Measurements from ENCODE around the gene COG5.

The COG5 gene

DNA sequence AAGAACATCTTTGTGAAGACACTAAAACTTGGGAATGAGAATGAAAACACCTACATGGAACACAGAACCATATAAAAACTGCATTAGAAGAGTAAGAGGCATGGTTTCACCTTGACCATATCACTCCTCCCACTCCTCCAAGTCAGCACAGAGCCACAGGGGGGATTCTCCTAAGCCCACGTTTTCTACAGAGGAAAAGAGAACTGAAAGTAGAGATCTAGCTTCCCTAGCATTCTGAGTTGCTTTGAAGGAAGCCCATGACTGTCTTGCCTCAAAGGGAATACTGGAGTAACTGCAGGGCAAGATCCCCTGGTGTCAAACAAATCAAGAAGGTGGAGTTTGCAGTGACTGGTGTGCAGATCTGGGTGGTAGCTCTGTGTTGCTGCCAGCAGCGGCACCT is 351.0 kb downstream of the COG5 start:
- H3K27ac ChIP-seq (ENCODE audit: low read depth, low read length) = no peak overlapping the region
- H3K4me1 ChIP-seq (ENCODE audit: control insufficient read depth, insufficient read depth, low read length, unreplicated experiment) = no peaks in the 10 kb centered on the region
- H3K79me2 ChIP-seq (ENCODE audit: control insufficient read depth, insufficient read depth, low read length, unreplicated experiment) = no peaks in the 10 kb centered on the region
- H3K36me3 ChIP-seq (ENCODE audit: insufficient read depth, low read length) = no peaks in the 10 kb centered on the region
- H3K27me3 ChIP-seq (ENCODE audit: insufficient read depth, low read length) = no peaks in the 10 kb centered on the region
- no peak overlapping the region for H3K4me3 ChIP-seq (ENCODE audit: low read depth, low read length)
- H2AFZ ChIP-seq (ENCODE audit: low read length, unreplicated experiment) = no peak overlapping the region

DNA sequence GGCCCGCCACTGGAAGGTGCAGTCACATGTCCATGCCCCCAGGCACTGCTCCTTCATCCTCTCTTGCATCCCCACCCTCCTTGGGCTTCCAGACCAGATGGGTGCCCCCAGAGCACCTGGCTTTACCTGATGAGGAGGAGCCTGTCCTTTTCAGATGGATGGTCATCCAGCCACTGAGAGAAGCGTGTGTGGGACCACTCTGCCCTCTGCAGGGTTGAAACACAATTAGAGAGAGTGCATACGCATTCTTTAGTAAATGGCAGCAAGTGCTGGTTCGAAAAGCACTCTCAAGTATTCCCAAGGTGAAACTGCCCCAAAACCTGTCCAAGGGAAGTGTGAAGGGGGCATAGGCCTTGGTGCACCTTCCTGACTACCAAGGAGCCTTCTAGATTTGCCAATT is 353.3 kb downstream of the COG5 start:
- Histone ChIP-seq H3K4me1 (ENCODE audit: control insufficient read depth, insufficient read depth, low read length, unreplicated experiment) (no peaks in the 10 kb centered on the region), H3K27me3 (ENCODE audit: insufficient read depth, low read length) (no peaks in the 10 kb centered on the region), H3K27ac (ENCODE audit: low read depth, low read length) (no peak overlapping the region), H3K4me3 (ENCODE audit: low read depth, low read length) (no peak overlapping the region), H3K36me3 (ENCODE audit: insufficient read depth, low read length) (no peaks in the 10 kb centered on the region), H2AFZ (ENCODE audit: low read length, unreplicated experiment) (no peak overlapping the region), H3K79me2 (ENCODE audit: control insufficient read depth, insufficient read depth, low read length, unreplicated experiment) (no peaks in the 10 kb centered on the region)

DNA sequence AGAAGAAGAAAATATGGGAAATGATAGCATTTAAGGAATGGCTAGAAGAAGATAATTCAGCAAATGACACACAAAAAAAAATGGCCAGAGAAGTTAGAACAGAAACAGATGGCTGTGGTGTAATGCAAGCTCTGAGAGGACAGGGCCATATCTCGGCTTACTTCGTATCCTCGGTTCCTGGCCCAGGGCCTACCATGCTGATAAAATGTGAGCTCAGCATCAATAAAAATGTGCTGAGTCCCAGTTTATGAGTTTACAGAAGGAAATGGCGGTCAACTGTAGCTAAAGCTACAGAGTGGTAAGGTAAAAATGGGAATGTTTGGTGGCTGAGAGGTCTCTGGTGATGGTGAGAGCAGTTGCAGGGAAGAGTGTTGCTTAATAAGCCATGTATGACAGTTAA is 354.2 kb downstream of the COG5 start:
- no peak overlapping the region for H3K27ac ChIP-seq (ENCODE audit: low read depth, low read length)
- H3K27me3 ChIP-seq (ENCODE audit: insufficient read depth, low read length) = no peaks in the 10 kb centered on the region
- H2AFZ ChIP-seq (ENCODE audit: low read length, unreplicated experiment) = no peak overlapping the region
- H3K36me3 ChIP-seq (ENCODE audit: insufficient read depth, low read length) = no peaks in the 10 kb centered on the region
- no peak overlapping the region for H3K4me3 ChIP-seq (ENCODE audit: low read depth, low read length)
- no peaks in the 10 kb centered on the region for H3K79me2 ChIP-seq (ENCODE audit: control insufficient read depth, insufficient read depth, low read length, unreplicated experiment)
- H3K4me1 ChIP-seq (ENCODE audit: control insufficient read depth, insufficient read depth, low read length, unreplicated experiment) = no peaks in the 10 kb centered on the region

DNA sequence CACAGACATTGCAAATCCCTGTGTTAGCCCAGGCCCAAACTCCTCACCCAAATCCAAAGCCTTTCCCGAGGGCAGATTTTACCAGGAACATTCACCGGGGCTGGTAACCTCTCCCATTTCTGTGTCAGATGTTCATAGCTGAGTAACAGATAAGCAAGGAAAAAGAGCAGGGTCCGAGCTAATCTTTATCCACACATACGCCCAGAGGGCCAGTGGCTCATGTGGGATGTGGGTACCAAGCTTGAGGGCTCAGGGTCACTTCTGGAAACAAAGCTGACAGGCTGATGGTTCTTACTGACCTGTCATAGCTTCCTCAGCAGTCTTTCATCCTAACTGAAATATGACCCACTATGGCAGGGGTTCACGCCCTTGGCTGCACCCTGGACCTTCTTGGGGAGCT is 355.2 kb downstream of the COG5 start:
- no peaks in the 10 kb centered on the region for H3K4me1 ChIP-seq (ENCODE audit: control insufficient read depth, insufficient read depth, low read length, unreplicated experiment)
- no peak overlapping the region for H2AFZ ChIP-seq (ENCODE audit: low read length, unreplicated experiment)
- no peaks in the 10 kb centered on the region for H3K27me3 ChIP-seq (ENCODE audit: insufficient read depth, low read length)
- H3K4me3 ChIP-seq (ENCODE audit: low read depth, low read length) = no peak overlapping the region
- no peaks in the 10 kb centered on the region for H3K36me3 ChIP-seq (ENCODE audit: insufficient read depth, low read length)
- no peaks in the 10 kb centered on the region for H3K79me2 ChIP-seq (ENCODE audit: control insufficient read depth, insufficient read depth, low read length, unreplicated experiment)
- H3K27ac ChIP-seq (ENCODE audit: low read depth, low read length) = no peak overlapping the region

DNA sequence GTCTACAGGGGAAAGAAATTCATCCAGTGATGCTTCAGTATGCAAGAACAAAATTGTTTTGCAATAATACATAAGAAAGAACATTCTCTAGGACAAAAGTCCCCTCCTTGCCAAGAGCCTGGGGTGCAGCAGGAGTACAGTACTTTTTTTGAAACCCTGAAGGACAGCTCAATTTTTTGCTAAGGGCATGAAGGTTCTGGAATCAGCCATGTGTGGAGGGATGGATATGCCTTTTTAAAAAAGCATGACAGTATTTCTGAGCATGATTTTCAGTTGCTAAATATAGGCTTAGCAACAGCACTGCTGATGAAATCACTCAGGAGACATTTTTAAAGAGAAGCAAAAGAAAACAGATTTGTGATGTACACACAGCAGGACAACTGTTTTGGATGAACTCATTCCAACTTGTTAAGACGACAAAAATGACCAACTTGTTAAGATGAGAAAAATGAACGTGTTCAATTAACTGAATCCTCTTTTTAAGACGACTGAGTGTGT is 355.6 kb downstream of the COG5 start:
- Histone ChIP-seq H3K27ac (ENCODE audit: low read depth, low read length) (no peak overlapping the region), H3K79me2 (ENCODE audit: control insufficient read depth, insufficient read depth, low read length, unreplicated experiment) (no peaks in the 10 kb centered on the region), H2AFZ (ENCODE audit: low read length, unreplicated experiment) (no peak overlapping the region), H3K4me1 (ENCODE audit: control insufficient read depth, insufficient read depth, low read length, unreplicated experiment) (no peaks in the 10 kb centered on the region), H3K36me3 (ENCODE audit: insufficient read depth, low read length) (no peaks in the 10 kb centered on the region), H3K27me3 (ENCODE audit: insufficient read depth, low read length) (no peaks in the 10 kb centered on the region), H3K4me3 (ENCODE audit: low read depth, low read length) (no peak overlapping the region)

DNA sequence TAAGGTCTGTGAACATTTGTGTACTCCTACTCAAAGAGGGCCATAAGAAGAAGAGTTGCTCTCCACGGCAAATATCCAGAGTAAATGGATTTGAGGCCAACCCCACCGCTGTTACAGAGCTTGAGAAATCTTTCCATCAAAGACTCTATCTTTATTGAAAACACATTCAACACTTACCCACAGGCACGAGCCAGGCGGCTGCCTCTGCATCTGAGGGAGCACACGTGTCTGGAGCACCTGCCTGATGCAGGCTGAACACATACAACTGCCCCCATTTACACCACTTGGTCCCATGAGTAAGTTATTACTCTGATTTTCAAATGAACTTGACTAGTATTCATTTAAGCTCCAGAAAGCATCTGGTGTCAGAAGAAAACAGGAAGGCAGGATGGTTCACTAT is 356.3 kb downstream of the COG5 start:
- H3K4me3 ChIP-seq (ENCODE audit: low read depth, low read length) = no peak overlapping the region
- 0 out of 2 replicates have a peak, but pooled peaks cover under 1% of the 10 kb centered on the region for H3K36me3 ChIP-seq (ENCODE audit: insufficient read depth, low read length)
- H3K27me3 ChIP-seq (ENCODE audit: insufficient read depth, low read length) = no peaks in the 10 kb centered on the region
- no peaks in the 10 kb centered on the region for H3K79me2 ChIP-seq (ENCODE audit: control insufficient read depth, insufficient read depth, low read length, unreplicated experiment)
- H3K4me1 ChIP-seq (ENCODE audit: control insufficient read depth, insufficient read depth, low read length, unreplicated experiment) = no peaks in the 10 kb centered on the region
- H2AFZ ChIP-seq (ENCODE audit: low read length, unreplicated experiment) = no peak overlapping the region
- no peak overlapping the region for H3K27ac ChIP-seq (ENCODE audit: low read depth, low read length)

DNA sequence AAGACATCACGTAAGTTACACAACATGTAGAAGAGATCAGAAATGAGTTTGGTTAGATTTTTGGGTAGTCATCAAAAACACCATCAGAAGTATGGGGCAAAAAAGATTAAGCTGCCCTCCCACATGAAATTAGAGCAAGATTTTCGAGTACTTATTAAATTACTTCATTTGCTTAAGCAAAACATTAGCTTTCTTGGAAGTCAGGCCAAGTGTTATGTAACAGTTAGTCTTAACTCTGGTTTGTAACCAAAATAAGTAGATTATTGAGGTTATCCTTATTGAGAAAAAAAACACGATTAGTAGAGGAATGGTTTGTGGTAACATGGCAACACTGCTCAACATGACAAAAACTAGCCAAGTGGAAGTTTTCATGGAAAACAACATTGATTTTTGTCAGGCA is 357.0 kb downstream of the COG5 start:
- no peaks in the 10 kb centered on the region for H3K4me1 ChIP-seq (ENCODE audit: control insufficient read depth, insufficient read depth, low read length, unreplicated experiment)
- H3K27ac ChIP-seq (ENCODE audit: low read depth, low read length) = no peak overlapping the region
- no peaks in the 10 kb centered on the region for H3K79me2 ChIP-seq (ENCODE audit: control insufficient read depth, insufficient read depth, low read length, unreplicated experiment)
- no peak overlapping the region for H2AFZ ChIP-seq (ENCODE audit: low read length, unreplicated experiment)
- H3K36me3 ChIP-seq (ENCODE audit: insufficient read depth, low read length) = peaks cover 6% of the 10 kb centered on the region; the same call in 1 of the 2 replicates
- no peaks in the 10 kb centered on the region for H3K27me3 ChIP-seq (ENCODE audit: insufficient read depth, low read length)
- no peak overlapping the region for H3K4me3 ChIP-seq (ENCODE audit: low read depth, low read length)

DNA sequence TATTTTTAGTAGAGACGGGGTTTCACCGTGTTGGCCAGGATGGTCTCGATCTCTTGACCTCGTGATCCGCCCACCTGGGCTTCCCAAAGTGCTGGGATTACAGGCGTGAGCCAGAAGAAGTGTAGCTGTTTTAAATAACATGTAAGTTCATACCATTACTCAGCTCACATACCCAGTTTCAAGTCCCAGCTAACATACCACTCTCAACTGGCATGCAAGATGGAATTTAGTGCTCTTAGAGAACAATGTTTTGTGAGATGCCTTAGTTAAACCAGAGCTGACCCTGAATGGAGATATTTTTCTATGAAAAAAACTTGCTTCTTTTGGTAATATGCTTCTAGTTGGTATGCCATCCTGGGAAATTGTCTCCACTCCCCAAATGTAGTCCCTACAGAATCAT is 357.6 kb downstream of the COG5 start:
- Histone ChIP-seq H3K4me3 (ENCODE audit: low read depth, low read length) (no peak overlapping the region), H3K27ac (ENCODE audit: low read depth, low read length) (no peak overlapping the region), H3K4me1 (ENCODE audit: control insufficient read depth, insufficient read depth, low read length, unreplicated experiment) (no peaks in the 10 kb centered on the region), H3K79me2 (ENCODE audit: control insufficient read depth, insufficient read depth, low read length, unreplicated experiment) (no peaks in the 10 kb centered on the region), H3K27me3 (ENCODE audit: insufficient read depth, low read length) (no peaks in the 10 kb centered on the region), H3K36me3 (ENCODE audit: insufficient read depth, low read length) (peaks cover 11% of the 10 kb centered on the region), H2AFZ (ENCODE audit: low read length, unreplicated experiment) (no peak overlapping the region)

DNA sequence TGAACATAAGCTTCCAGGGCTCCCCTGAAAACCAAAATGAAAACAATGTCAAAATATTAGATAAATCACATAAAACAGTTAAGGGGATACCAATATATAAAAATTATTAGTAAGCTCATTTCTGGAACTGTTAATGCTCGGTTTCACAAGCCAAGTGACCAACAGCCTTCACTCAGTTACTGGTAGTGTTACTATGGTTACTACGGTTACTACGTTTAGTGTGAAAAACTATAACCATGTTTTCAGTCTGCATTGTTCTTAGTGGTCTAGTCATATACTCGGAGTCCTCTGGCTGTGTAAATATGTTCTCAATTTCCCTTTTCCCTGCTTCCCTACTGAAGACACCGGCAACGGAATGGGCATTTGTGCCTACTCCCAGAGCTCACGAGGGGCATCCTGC is 360.1 kb downstream of the COG5 start:
- Histone ChIP-seq H3K4me3 (ENCODE audit: low read depth, low read length) (no peak overlapping the region), H3K4me1 (ENCODE audit: control insufficient read depth, insufficient read depth, low read length, unreplicated experiment) (no peaks in the 10 kb centered on the region), H2AFZ (ENCODE audit: low read length, unreplicated experiment) (no peak overlapping the region), H3K79me2 (ENCODE audit: control insufficient read depth, insufficient read depth, low read length, unreplicated experiment) (no peaks in the 10 kb centered on the region), H3K36me3 (ENCODE audit: insufficient read depth, low read length) (peaks cover 25% of the 10 kb centered on the region), H3K27me3 (ENCODE audit: insufficient read depth, low read length) (no peaks in the 10 kb centered on the region), H3K27ac (ENCODE audit: low read depth, low read length) (no peak overlapping the region)

DNA sequence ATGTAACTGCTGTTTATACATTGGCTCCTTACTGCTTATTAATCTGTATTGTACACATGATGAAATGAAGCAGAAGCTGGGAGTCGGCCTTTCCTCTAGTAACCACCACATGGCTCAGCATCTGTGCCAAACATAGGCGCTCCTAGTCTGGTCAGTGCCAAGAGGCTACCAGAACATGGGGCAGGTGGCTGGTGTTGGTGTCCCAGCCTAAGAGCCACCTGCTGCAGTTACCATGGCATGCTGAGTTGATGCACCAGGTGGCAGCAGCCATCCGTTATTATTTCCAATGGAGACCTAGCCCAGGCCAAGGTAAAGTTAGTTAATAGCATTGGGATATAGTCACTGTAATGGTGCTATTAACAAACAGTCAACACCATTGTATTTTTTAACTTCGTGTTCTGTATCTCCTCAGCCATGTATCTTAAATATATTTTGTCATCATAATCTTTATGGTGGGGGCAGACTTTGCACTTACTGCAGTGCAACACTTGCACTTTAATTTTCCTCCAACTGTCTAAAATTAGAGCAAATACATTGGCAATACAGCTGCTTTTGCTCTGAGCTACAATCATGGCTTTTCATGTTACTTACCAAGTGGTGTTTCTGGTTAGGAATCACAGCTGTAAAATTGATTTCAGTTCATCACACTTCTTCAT is 361.8 kb downstream of the COG5 start:
- no peak overlapping the region for H3K27ac ChIP-seq (ENCODE audit: low read depth, low read length)
- H3K79me2 ChIP-seq (ENCODE audit: control insufficient read depth, insufficient read depth, low read length, unreplicated experiment) = no peaks in the 10 kb centered on the region
- H3K36me3 ChIP-seq (ENCODE audit: insufficient read depth, low read length) = peaks cover 28% of the 10 kb centered on the region
- H3K27me3 ChIP-seq (ENCODE audit: insufficient read depth, low read length) = no peaks in the 10 kb centered on the region
- H3K4me1 ChIP-seq (ENCODE audit: control insufficient read depth, insufficient read depth, low read length, unreplicated experiment) = no peaks in the 10 kb centered on the region
- no peak overlapping the region for H2AFZ ChIP-seq (ENCODE audit: low read length, unreplicated experiment)
- no peak overlapping the region for H3K4me3 ChIP-seq (ENCODE audit: low read depth, low read length)

DNA sequence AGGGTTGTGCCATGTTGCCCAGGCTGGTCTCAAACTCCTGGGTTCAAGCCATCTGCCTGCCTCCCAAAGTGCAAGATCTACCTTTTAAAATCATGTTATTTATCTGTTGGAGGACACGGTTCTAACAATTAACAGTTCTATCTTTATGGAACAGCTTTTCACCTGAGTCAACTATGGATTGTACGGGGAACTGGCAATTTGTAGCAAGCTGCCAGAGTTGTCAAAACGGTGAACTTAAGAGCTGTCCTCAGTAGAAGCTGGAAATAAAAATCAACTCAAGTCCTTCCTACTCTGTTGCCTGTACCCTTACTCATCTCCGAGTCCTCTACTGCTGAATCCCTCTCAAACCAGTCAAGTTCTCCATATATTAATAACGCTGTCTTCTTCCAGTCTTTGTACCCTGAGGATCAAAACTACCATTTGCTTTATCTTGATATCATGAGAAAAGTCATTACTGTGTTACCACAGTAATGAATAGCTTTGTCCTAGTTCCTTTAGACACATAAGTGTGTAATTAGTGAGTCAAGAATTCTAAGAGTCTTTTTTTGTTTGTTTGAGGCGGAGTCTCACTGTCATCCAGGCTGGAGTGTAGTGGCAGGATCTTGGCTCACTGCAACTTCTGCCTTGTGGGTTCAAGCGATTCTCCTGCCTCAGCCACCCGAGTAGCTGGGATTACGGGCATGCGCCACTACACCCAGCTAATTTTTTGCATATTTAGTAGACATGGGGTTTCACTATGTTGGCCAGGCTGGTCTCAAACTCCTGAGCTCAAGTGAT is 366.7 kb downstream of the COG5 start:
- Histone ChIP-seq H3K36me3 (ENCODE audit: insufficient read depth, low read length) (peaks cover 28% of the 10 kb centered on the region), H2AFZ (ENCODE audit: low read length, unreplicated experiment) (no peak overlapping the region), H3K4me3 (ENCODE audit: low read depth, low read length) (no peak overlapping the region), H3K79me2 (ENCODE audit: control insufficient read depth, insufficient read depth, low read length, unreplicated experiment) (no peaks in the 10 kb centered on the region), H3K27me3 (ENCODE audit: insufficient read depth, low read length) (no peaks in the 10 kb centered on the region), H3K4me1 (ENCODE audit: control insufficient read depth, insufficient read depth, low read length, unreplicated experiment) (no peaks in the 10 kb centered on the region), H3K27ac (ENCODE audit: low read depth, low read length) (no peak overlapping the region)

Measured in ACC112 (cell line).